Mucosa of stomach (tissue), 1 donor: Measurements from ENCODE around the gene PTPRR.

ENCODE experiments used
- H3K27me3 ChIP-seq: one replicate; pipeline ENCODE4 v1.7.0; 2013; ENCODE audit warnings: mild to moderate bottlenecking, low read length; ENCODE audit not compliant: control insufficient read depth, insufficient read depth
- H3K36me3 ChIP-seq: one replicate; pipeline ENCODE4 v1.7.0; 2013; ENCODE audit warnings: low read length; ENCODE audit not compliant: control insufficient read depth, insufficient read depth
- H3K4me1 ChIP-seq: one replicate; pipeline ENCODE4 v1.7.0; 2013; ENCODE audit warnings: mild to moderate bottlenecking, low read length; ENCODE audit not compliant: control insufficient read depth, insufficient read depth
- H3K4me3 ChIP-seq: one replicate; pipeline ENCODE4 v1.7.0; 2013; ENCODE audit warnings: low read length
- H3K9ac ChIP-seq: one replicate; pipeline ENCODE4 v1.7.0; 2013; ENCODE audit warnings: mild to moderate bottlenecking, low read length, moderate library complexity
- H3K9me3 ChIP-seq: one replicate; pipeline ENCODE4 v1.7.0; 2013; ENCODE audit warnings: mild to moderate bottlenecking, low read length, moderate library complexity; ENCODE audit not compliant: control insufficient read depth
- donor health status: Pancreatic carcinoma.

The PTPRR gene

DNA sequence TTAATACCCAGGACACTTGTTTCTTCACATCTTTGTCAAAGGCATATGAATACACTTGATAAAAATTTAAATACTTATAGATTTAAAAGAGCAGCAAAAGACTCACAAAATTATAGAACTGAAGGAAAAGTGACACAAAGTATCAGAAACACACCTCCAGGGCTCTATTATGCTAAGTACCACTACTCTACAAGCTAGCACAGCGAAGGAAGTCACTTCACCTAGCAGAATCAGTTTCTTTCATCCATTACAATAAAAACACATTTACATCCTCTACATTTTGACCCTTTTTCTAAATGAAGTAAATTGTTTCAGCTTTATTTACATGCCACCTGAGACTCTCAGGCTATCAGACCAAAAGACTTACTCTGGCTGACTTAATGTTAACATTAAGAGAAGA is 256.7 kb downstream of the PTPRR start:
- Histone ChIP-seq H3K4me3 (no peak overlapping the region), H3K27me3 (no peaks in the 10 kb centered on the region), H3K9ac (no peak overlapping the region), H3K9me3 (no peaks in the 10 kb centered on the region), H3K36me3 (no peaks in the 10 kb centered on the region), H3K4me1 (no peaks in the 10 kb centered on the region)

DNA sequence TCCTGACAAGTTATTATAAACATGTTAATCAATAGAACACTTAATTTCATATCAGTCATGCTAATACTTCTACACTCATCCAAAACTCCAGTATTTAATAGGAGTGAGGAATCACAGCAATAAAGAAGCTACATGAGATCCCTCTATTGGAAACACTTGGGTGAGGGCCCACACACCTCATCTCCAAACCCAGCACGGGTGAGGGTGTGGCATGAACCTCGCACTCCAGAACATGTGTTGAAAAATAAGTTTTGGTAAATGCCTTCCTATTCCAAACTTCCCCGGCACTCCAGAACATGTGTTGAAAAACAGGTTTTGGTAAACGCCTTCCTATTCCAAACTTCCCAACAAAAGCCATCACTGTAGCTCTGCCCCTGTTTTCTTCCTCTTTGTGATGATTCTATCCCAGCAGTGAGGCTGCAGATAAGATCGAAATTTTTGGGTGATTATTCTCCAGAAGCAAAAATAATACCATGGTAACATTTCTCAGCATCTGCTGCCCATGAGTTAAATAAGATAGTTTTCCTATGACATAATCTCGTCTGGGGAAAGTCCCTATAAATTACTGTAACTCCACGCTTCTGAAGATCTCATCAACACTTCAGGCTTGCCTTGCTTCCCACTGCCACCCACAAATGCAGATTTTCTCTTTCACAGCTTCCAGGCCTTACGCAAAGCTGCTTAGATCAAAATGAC is 258.9 kb downstream of the PTPRR start:
- H3K9me3 ChIP-seq: no peaks in the 10 kb centered on the region
- H3K4me1 ChIP-seq: no peaks in the 10 kb centered on the region
- no peaks in the 10 kb centered on the region for H3K36me3 ChIP-seq
- H3K4me3 ChIP-seq: no peak overlapping the region
- no peaks in the 10 kb centered on the region for H3K27me3 ChIP-seq
- no peak overlapping the region for H3K9ac ChIP-seq

DNA sequence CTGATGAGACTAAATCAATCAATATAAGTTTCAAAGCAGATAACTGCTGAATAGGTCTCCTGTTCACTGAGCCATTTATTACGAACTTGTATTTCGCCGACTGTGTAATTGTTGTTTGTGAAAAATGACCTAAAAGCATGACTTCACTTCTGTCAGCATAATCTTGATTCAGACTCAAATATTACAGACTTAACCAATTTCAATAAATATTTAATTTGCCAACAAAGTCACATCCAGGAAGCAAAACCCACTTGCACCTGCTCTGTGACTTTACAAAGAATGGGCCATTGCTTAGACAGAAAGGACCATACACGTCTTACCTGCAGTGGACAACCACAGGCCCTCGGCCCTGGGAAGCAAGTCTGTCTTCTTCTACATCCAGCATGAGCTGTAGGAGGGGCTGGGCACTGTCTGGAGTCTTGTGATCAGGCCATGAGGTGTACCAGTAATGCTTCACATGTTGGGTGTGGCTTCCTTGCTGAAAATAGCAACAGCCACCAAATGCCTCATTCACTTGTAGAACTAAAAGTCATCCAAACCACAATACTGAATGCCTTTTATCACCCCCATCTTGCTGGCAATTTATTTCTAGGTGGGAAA is 259.8 kb downstream of the PTPRR start:
- Histone ChIP-seq H3K27me3 (no peaks in the 10 kb centered on the region), H3K36me3 (no peaks in the 10 kb centered on the region), H3K4me3 (no peak overlapping the region), H3K9me3 (no peaks in the 10 kb centered on the region), H3K4me1 (no peaks in the 10 kb centered on the region), H3K9ac (no peak overlapping the region)

DNA sequence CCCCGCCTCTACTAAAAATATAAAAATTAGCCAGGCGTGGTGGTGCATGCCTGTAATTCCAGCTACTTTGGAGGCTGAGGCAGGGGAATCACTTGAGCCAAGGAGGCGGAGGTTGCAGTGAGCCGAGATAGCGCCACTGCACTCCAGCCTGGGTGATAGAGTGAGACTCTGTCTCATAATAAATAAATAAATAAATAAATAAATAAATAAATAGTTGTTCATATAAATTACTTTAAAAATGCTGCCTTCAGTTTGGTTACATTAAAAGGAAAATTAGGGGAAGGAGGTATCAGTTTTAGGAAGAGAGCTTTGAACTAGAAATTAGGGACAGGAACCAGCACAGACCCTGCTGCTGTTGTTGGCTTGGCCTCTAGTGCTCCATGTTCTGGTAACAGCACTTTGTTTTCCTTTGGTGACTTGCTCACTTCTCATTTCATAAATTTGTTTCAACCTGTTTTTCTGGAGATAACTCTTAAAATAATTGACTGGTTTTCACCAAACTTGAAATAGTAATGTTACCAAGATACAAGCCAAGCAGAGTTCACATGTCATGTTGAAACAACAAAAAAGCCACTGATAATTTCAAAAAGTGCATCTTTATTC is 260.4 kb downstream of the PTPRR start:
- H3K27me3 ChIP-seq: no peaks in the 10 kb centered on the region
- no peak overlapping the region for H3K4me3 ChIP-seq
- no peaks in the 10 kb centered on the region for H3K9me3 ChIP-seq
- H3K36me3 ChIP-seq: no peaks in the 10 kb centered on the region
- no peak overlapping the region for H3K9ac ChIP-seq
- H3K4me1 ChIP-seq: no peaks in the 10 kb centered on the region

DNA sequence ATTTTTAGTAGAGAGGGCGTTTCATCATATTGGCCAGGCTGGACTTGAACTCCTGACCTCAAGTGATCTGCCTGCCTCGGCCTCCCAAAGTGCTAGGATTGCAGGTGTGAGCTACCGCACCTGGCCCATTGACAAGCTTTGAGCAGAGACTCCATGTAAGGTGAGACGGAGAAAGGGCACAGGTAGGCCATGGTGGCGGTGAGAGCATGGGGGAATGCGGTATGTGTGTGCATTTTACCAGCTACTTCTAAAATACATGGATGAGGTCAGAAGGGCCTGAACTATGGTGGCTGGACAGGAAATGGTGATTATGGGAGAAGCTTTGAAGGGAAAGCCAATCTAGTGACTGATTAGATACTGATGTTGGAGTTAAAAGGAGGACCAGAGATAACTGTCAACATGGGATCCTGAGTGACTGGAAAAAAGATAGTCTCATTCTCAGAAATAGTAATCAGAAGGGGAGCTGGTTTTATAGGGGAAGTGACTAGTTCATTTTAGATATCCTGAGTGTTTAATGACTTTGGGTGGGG is 261.4 kb downstream of the PTPRR start:
- H3K9ac ChIP-seq: no peak overlapping the region

DNA sequence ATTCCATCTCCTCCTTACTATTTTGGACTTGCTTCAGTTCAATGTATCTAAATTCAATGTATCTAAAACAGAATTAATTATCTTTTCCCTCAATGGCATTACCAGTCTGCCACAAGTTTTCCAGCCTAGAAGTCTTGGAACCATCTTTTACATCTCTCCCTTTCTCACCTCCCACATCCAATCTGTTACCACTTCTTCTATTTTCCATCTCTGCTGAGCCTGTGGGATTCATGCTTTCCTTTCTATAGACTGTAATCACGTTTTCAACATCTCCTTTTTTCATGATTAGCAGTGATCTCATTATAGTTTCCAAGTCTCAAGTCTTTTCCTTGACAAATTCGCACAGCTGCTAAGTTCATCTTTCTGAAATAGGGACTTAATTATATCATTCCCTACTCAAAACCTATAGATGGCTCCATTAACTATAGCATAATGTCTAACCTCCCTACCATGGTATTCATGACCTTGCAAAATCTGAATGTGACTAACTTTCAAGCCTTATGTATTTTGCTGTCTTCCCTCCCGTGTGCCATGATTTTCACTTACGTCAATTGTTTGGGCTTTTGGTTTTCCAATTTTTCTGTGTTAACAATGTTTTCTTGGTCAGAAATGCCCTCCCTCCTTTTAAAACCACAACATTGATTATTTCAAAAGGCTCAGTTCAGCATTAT is 262.8 kb downstream of the PTPRR start:
- H3K4me1 ChIP-seq: no peaks in the 10 kb centered on the region
- no peaks in the 10 kb centered on the region for H3K9me3 ChIP-seq
- H3K36me3 ChIP-seq: no peaks in the 10 kb centered on the region
- H3K9ac ChIP-seq: no peak overlapping the region
- no peak overlapping the region for H3K4me3 ChIP-seq
- H3K27me3 ChIP-seq: no peaks in the 10 kb centered on the region

More for the DNA sequence above, 261.4 kb downstream of the PTPRR start:
- Histone ChIP-seq H3K36me3 (no peaks in the 10 kb centered on the region), H3K27me3 (no peaks in the 10 kb centered on the region), H3K4me1 (no peaks in the 10 kb centered on the region), H3K4me3 (no peak overlapping the region), H3K9me3 (no peaks in the 10 kb centered on the region)

DNA sequence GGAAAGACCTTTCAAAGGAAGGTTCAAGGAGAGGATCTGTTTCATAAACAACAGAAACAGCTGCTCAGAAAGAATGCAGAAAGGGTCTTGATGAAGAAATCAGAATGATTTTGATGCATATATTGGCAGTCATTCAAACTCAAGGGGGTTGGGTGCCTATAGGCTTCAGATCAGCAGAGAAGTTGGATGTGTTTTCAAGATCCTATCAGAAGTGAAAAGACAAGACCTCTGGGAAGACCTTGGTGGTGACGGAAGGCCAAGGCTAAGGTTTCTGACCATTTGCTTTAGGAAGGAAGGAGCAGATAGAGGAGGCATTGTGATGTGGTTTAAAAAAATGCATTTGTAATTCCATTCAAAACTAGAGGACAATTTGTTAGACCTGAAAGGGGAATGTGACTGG is 268.1 kb downstream of the PTPRR start:
- H3K4me1 ChIP-seq: no peaks in the 10 kb centered on the region
- no peaks in the 10 kb centered on the region for H3K9me3 ChIP-seq
- H3K4me3 ChIP-seq: no peak overlapping the region
- H3K36me3 ChIP-seq: no peaks in the 10 kb centered on the region
- H3K9ac ChIP-seq: no peak overlapping the region
- H3K27me3 ChIP-seq: no peaks in the 10 kb centered on the region

DNA sequence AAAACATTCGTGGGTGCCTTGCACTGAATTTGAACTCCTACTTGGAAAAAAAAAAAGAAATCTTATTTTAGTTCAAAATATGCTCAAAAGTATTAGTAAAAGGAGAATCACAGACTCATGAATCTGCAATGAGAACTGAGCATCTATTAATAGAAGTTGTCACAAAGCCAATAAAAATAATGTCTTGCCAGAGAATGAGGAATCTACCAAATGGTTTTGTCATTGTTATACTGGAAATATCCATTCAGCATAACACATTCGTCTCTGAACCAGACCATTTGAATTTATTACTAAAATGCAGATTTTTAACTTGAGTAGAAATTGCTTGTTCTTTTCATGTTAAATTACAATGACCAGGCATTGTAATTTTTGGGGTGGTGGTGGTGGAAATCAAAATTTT is 271.7 kb downstream of the PTPRR start:
- no peaks in the 10 kb centered on the region for H3K9me3 ChIP-seq
- no peaks in the 10 kb centered on the region for H3K36me3 ChIP-seq
- H3K4me1 ChIP-seq: peaks cover 10% of the 10 kb centered on the region
- no peaks in the 10 kb centered on the region for H3K27me3 ChIP-seq
- H3K9ac ChIP-seq: no peak overlapping the region
- no peak overlapping the region for H3K4me3 ChIP-seq

DNA sequence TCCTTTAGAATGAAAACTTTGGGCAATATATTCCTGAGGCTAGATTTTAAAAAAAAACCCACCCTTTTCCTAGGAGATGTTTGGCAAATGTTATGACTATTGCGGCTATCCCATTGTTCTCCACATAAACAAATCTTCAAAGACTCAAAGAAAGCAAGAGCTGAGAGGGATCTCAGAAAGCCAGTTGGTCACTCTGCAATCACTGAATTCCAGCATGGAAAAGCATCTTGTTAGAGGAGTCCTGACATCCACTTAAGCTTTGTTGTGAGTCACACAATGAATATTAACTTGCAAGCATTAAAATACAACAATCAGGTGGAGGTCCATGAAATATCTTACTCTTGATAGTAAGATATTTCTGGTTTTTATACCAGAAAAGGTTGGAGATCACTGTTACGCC is 272.3 kb downstream of the PTPRR start:
- no peaks in the 10 kb centered on the region for H3K36me3 ChIP-seq
- peaks cover 10% of the 10 kb centered on the region for H3K4me1 ChIP-seq
- no peaks in the 10 kb centered on the region for H3K9me3 ChIP-seq
- no peak overlapping the region for H3K4me3 ChIP-seq
- H3K27me3 ChIP-seq: no peaks in the 10 kb centered on the region
- H3K9ac ChIP-seq: no peak overlapping the region

DNA sequence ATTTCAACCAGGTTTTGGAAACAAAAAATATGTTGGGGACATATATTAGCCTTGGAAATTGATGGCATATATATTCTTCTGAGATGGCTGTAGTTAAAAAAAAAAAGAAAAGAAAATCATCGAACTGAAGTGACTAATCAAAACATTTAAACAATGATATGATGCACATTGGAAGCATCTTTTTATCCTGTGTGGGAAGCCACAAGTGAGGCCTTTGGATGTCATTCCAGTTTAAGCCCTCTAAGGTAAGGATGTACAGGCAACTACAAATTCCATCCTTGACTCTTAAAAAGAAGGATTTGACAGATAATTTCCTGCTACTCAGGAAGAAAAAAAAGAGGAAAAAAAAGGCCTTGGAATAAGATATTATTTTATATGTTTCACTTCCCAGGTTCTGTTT is 273.7 kb downstream of the PTPRR start:
- peaks cover 10% of the 10 kb centered on the region for H3K4me1 ChIP-seq
- no peaks in the 10 kb centered on the region for H3K9me3 ChIP-seq
- no peak overlapping the region for H3K4me3 ChIP-seq
- no peak overlapping the region for H3K9ac ChIP-seq
- H3K27me3 ChIP-seq: no peaks in the 10 kb centered on the region
- H3K36me3 ChIP-seq: no peaks in the 10 kb centered on the region

DNA sequence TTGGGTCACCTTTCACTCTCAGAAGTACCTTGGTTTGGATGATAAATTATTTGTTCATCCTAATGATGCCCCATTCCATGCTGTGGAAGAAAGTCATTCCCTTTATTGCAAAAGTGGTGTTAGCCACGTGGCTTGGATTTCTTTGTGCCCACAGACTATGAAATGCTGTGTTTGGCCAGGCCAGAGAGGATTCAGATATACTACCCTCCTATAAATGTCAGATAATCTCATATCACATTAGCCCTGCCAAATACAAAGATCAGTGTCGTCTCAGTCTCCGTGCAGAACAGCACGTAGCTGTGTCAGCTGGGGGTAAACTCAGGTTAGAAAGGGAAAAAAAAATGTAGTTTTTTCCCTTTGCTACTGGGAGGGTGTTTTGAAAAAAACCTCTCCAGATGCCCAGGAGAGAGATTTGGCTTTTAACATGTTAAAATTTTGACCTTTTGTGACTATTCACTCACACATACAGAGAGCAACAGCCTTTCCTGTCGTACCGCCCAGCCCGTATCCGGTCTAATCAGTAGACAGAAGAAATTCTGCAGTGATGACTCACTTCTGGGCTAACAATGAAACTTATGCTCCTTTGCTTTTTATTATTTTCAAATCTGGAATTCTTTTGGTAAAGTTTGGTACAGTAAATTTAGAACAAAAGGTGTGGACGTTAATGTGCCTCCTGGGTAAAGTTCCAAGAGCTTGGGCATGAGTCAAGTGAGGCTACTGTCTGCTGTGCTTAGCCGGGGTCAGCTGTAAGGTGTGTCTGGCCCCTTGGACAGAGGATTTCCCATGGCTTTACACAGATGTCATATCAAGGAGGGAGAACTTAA is 274.8 kb downstream of the PTPRR start:
- Histone ChIP-seq H3K9ac (no peak overlapping the region), H3K9me3 (no peaks in the 10 kb centered on the region), H3K4me1 (peaks cover 10% of the 10 kb centered on the region), H3K36me3 (no peaks in the 10 kb centered on the region), H3K4me3 (no peak overlapping the region), H3K27me3 (no peaks in the 10 kb centered on the region)
